Liver (tissue), 9 donors: ENCODE measurements around the gene PTPRN2. TPM values are rescaled to one million over a fixed set of nuclear protein-coding genes. Genes with fewer than 3 reads are reported as not detected.
A peak's percentile ranks its signal among the peaks of the same experiment; 100 is the strongest.

Source experiments
- DNase-seq: peaks from one replicate; pipeline ENCODE4 v3.0.0-alpha.2; 2017; ENCODE audit warnings: low spot score
- H3K27ac ChIP-seq, 2 donors: one replicate each; pipeline ENCODE4 v1.7.0; 2013; ENCODE audit warnings: inconsistent platforms in 2 of 2, low read length in 2 of 2, control low read depth in 1 of 2, low read depth in 1 of 2, mild to moderate bottlenecking in 1 of 2
- H3K27me3 ChIP-seq, 4 donors: one replicate each; pipeline versions ENCODE4 v1.6.1 to v1.7.0; 2013; ENCODE audit warnings: low read length in 3 of 4, inconsistent platforms in 1 of 4, mild to moderate bottlenecking in 1 of 4, moderate library complexity in 1 of 4; ENCODE audit not compliant: control insufficient read depth in 4 of 4, insufficient read depth in 4 of 4
- H3K36me3 ChIP-seq, 4 donors: one replicate each; pipeline versions ENCODE4 v1.6.1 to v1.7.0; 2013; ENCODE audit warnings: low read length in 3 of 4, mild to moderate bottlenecking in 3 of 4, low read depth in 1 of 4, moderate library complexity in 1 of 4; ENCODE audit not compliant: control insufficient read depth in 4 of 4, insufficient read depth in 3 of 4
- H3K4me1 ChIP-seq, 4 donors: one replicate each; pipeline versions ENCODE4 v1.6.1 to v1.7.0; 2013; ENCODE audit warnings: low read length in 3 of 4, mild to moderate bottlenecking in 3 of 4, moderate library complexity in 1 of 4; ENCODE audit not compliant: control insufficient read depth in 4 of 4, insufficient read depth in 4 of 4
- H3K4me3 ChIP-seq, 3 donors: one replicate each; pipeline versions ENCODE4 v1.6.1 to v1.7.0; 2013; ENCODE audit warnings: low read length in 3 of 3, control low read depth in 1 of 3, low read depth in 1 of 3, mild to moderate bottlenecking in 1 of 3
- H3K9ac ChIP-seq, 2 donors: one replicate each; pipeline ENCODE4 v1.7.0; 2013; ENCODE audit warnings: low read length in 2 of 2, mild to moderate bottlenecking in 2 of 2, moderate library complexity in 2 of 2, control low read depth in 1 of 2, low read depth in 1 of 2
- H3K9me3 ChIP-seq, 4 donors: one replicate each; pipeline versions ENCODE4 v1.6.1 to v1.7.0; 2013; ENCODE audit warnings: low read length in 3 of 4; ENCODE audit not compliant: control insufficient read depth in 4 of 4
- FOXA1 ChIP-seq: IDR thresholded peaks from 2 replicates; pipeline ENCODE4 v1.6.1; 2016; ENCODE audit warnings: antibody characterized with exemption
- FOXA2 ChIP-seq: IDR thresholded peaks from 2 replicates; pipeline ENCODE4 v1.6.1; 2016; ENCODE audit warnings: antibody characterized with exemption
- HNF4A ChIP-seq, 2 donors: conservative IDR thresholded peaks; 2 replicates each; pipeline ENCODE4 v1.6.1; 2016; ENCODE audit warnings: antibody characterized with exemption in 2 of 2, mild to moderate bottlenecking in 2 of 2
- HNF4G ChIP-seq: IDR thresholded peaks from 2 replicates; pipeline ENCODE4 v1.6.1; 2016; ENCODE audit warnings: antibody characterized with exemption
- JUND ChIP-seq, 2 donors: IDR thresholded peaks; 2 replicates each; pipeline ENCODE4 v1.6.1; 2016; ENCODE audit warnings: antibody characterized with exemption in 2 of 2
- NR2F2 ChIP-seq: IDR thresholded peaks from 2 replicates; pipeline ENCODE4 v1.6.1; 2016; ENCODE audit warnings: antibody characterized with exemption
- RAD21 ChIP-seq, 2 donors: IDR thresholded peaks; 2 replicates each; pipeline ENCODE4 v1.6.1; 2016; ENCODE audit warnings: antibody characterized with exemption in 2 of 2, mild to moderate bottlenecking in 2 of 2
- RXRA ChIP-seq, 2 donors: IDR thresholded peaks; 2 replicates each; pipeline ENCODE4 v1.6.1; 2017 to 2018; ENCODE audit warnings: antibody characterized with exemption in 2 of 2, mild to moderate bottlenecking in 1 of 2
- TAF1 ChIP-seq: conservative IDR thresholded peaks from 2 replicates; pipeline ENCODE4 v1.6.1; 2016; ENCODE audit warnings: antibody characterized with exemption, mild to moderate bottlenecking
- YY1 ChIP-seq: IDR thresholded peaks from 2 replicates; pipeline ENCODE4 v1.6.1; 2016; ENCODE audit warnings: antibody characterized with exemption, mild to moderate bottlenecking
- WGBS: extraction: QIAGEN DNeasy Blood & Tissue Kit; methylation state at CpG from one replicate; pipeline ENCODE4 v1.1.7; 2013; 5-methylcytosine and 5-hydroxymethylcytosine counted together
- polyA plus RNA-seq, 2 donors: library from polyadenylated mRNA; stranded (reverse) in 1 of 2; unstranded in 1 of 2; fragments of 200-250 nt in 1 of 2; fragments of >200 nt in 1 of 2; fragmentation: Nextera tagmentation in 1 of 2; extraction: Ambion mirVana in 1 of 2; gene quantifications; one replicate each; pipeline versions ENCODE4 v1.2.1 to v1.2.3, GENCODE V29; 2013 to 2015
- total RNA-seq, 2 donors: library from RNA; depleted of rRNA; stranded (reverse); fragments of >200 nt; gene quantifications; one replicate each; pipeline ENCODE4 v1.2.3, GENCODE V29; 2014
- TF ChIP-seq, protein P1 (sequence below): IDR thresholded peaks from 2 replicates; pipeline ENCODE4 v1.6.1; 2016; ENCODE audit warnings: antibody characterized with exemption
- TF ChIP-seq, protein P2 (sequence below): fragments of 150-350 bp; IDR thresholded peaks from 2 replicates; pipeline ENCODE4 v1.5.1; 2017; ENCODE audit warnings: improper control_type of control experiment, low read depth, low read length; ENCODE audit not compliant: missing input control
- TF ChIP-seq, protein P3 (sequence below): IDR thresholded peaks from 2 replicates; pipeline ENCODE4 v1.6.1; 2016; ENCODE audit warnings: antibody characterized with exemption
- TF ChIP-seq, protein P4 (sequence below): IDR thresholded peaks from 2 replicates; pipeline ENCODE4 v1.6.1; 2016; ENCODE audit warnings: antibody characterized with exemption, mild to moderate bottlenecking
- donor health status: healthy.
- donor health status: healthy.
- donor health status: healthy.
- donor health status: healthy.
- donor health status: healthy.

PTPRN2 gene
- total and polyA plus RNA-seq, 4 donors: 0.75 to 1.9 (median 1.1) TPM

GRCh38 chr7:158246960-158247673 lies 340.5 kb downstream of the PTPRN2 start:
- H3K36me3 ChIP-seq: no peaks in the 10 kb centered on the region
- DNase-seq: peak; percentile 20
- no peak overlapping the region for H3K9ac ChIP-seq
- no peaks in the 10 kb centered on the region for H3K4me1 ChIP-seq
- no peaks in the 10 kb centered on the region for H3K27me3 ChIP-seq
- no peak overlapping the region for H3K27ac ChIP-seq
- WGBS: 91% methylated on average over 28 of the region's 28 CpGs
- H3K4me3 ChIP-seq: no peak overlapping the region
- no peaks in the 10 kb centered on the region for H3K9me3 ChIP-seq
- TF ChIP-seq YY1: no peak
- no peak for TF ChIP-seq JUND (IDR thresholded peaks at IDR 0.05)
- TF ChIP-seq HNF4A (conservative IDR thresholded peaks at IDR 0.05): no peak
- TF ChIP-seq FOXA1: no peak
- TF ChIP-seq, protein P1, sequence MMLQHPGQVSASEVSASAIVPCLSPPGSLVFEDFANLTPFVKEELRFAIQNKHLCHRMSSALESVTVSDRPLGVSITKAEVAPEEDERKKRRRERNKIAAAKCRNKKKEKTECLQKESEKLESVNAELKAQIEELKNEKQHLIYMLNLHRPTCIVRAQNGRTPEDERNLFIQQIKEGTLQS: no peak
- TF ChIP-seq RXRA (IDR thresholded peaks at IDR 0.05): no peak

GRCh38 chr7:158246272-158246959 lies 341.2 kb downstream of the PTPRN2 start:
- no peaks in the 10 kb centered on the region for H3K27me3 ChIP-seq

More at GRCh38 chr7:158246272-158246959, 341.2 kb downstream of the PTPRN2 start:
- no peaks in the 10 kb centered on the region for H3K4me1 ChIP-seq
- TF ChIP-seq, protein P1: no peak
- TF ChIP-seq FOXA2 (no peak), HNF4A (conservative IDR thresholded peaks at IDR 0.05) (no peak), RXRA (IDR thresholded peaks at IDR 0.05) (no peak), HNF4G (no peak), TAF1 (no peak), RAD21 (IDR thresholded peaks at IDR 0.05) (no peak), JUND (IDR thresholded peaks at IDR 0.05) (no peak), NR2F2 (no peak)
- TF ChIP-seq, protein P2, sequence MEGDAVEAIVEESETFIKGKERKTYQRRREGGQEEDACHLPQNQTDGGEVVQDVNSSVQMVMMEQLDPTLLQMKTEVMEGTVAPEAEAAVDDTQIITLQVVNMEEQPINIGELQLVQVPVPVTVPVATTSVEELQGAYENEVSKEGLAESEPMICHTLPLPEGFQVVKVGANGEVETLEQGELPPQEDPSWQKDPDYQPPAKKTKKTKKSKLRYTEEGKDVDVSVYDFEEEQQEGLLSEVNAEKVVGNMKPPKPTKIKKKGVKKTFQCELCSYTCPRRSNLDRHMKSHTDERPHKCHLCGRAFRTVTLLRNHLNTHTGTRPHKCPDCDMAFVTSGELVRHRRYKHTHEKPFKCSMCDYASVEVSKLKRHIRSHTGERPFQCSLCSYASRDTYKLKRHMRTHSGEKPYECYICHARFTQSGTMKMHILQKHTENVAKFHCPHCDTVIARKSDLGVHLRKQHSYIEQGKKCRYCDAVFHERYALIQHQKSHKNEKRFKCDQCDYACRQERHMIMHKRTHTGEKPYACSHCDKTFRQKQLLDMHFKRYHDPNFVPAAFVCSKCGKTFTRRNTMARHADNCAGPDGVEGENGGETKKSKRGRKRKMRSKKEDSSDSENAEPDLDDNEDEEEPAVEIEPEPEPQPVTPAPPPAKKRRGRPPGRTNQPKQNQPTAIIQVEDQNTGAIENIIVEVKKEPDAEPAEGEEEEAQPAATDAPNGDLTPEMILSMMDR: no peak
- TF ChIP-seq, protein P3, sequence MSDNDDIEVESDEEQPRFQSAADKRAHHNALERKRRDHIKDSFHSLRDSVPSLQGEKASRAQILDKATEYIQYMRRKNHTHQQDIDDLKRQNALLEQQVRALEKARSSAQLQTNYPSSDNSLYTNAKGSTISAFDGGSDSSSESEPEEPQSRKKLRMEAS: no peak
- TF ChIP-seq, protein P4, sequence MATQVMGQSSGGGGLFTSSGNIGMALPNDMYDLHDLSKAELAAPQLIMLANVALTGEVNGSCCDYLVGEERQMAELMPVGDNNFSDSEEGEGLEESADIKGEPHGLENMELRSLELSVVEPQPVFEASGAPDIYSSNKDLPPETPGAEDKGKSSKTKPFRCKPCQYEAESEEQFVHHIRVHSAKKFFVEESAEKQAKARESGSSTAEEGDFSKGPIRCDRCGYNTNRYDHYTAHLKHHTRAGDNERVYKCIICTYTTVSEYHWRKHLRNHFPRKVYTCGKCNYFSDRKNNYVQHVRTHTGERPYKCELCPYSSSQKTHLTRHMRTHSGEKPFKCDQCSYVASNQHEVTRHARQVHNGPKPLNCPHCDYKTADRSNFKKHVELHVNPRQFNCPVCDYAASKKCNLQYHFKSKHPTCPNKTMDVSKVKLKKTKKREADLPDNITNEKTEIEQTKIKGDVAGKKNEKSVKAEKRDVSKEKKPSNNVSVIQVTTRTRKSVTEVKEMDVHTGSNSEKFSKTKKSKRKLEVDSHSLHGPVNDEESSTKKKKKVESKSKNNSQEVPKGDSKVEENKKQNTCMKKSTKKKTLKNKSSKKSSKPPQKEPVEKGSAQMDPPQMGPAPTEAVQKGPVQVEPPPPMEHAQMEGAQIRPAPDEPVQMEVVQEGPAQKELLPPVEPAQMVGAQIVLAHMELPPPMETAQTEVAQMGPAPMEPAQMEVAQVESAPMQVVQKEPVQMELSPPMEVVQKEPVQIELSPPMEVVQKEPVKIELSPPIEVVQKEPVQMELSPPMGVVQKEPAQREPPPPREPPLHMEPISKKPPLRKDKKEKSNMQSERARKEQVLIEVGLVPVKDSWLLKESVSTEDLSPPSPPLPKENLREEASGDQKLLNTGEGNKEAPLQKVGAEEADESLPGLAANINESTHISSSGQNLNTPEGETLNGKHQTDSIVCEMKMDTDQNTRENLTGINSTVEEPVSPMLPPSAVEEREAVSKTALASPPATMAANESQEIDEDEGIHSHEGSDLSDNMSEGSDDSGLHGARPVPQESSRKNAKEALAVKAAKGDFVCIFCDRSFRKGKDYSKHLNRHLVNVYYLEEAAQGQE: no peak
- no peak overlapping the region for H3K4me3 ChIP-seq
- no peak overlapping the region for H3K9ac ChIP-seq
- no peak overlapping the region for H3K27ac ChIP-seq
- no peak for DNase-seq
- H3K36me3 ChIP-seq: no peaks in the 10 kb centered on the region
- WGBS: 92% methylated on average over 24 of the region's 24 CpGs
- no peaks in the 10 kb centered on the region for H3K9me3 ChIP-seq
